ENCODE results near the gene ABCB11. TPM values are rescaled to one million over a fixed set of nuclear protein-coding genes. Genes with fewer than 3 reads are reported as not detected.

ABCB11 gene
- total RNA-seq, 4 donors from 2014 or later: 0.10 to 0.24 (median 0.12) TPM; not detected in 1

- Histone ChIP-seq H3K27me3 (no peaks in the 10 kb centered on the region), H3K27ac (no peak overlapping the region), H3K4me1 (no peaks in the 10 kb centered on the region), H3K9me3 (no peaks in the 10 kb centered on the region), H3K4me3 (no peak overlapping the region), H3K36me3 (no peaks in the 10 kb centered on the region)
- ATAC-seq (no peak), DNase-seq (no peak)
- in situ Hi-C loops (cut with MboI; ENCODE audit: low sequenced_read_pairs in 4 of 4): no loop called here
- TF ChIP-seq POLR2A (IDR thresholded peaks at IDR 0.05) (no peak), CTCF (IDR thresholded peaks at IDR 0.05 in 4 of 5, conservative IDR thresholded peaks at IDR 0.05 in 1 of 5) (peak in 1 of 5 experiments; percentile 37)
- intact Hi-C loops (cut with DNase I; ENCODE audit: low total_unique reads): no loop called here
These were observed 82.4 kb downstream of the ABCB11 start for GRCh38 chr2:168948621-168949212.

GRCh38 chr2:168945508-168945907, 85.6 kb downstream of the ABCB11 start:
- no peak for ATAC-seq
- DNase-seq: no peak
- intact Hi-C loops (cut with DNase I; ENCODE audit: low total_unique reads) (no loop called here), in situ Hi-C loops (cut with MboI; ENCODE audit: low sequenced_read_pairs in 4 of 4) (no loop called here)
- H3K27me3 ChIP-seq: no peaks in the 10 kb centered on the region
- H3K4me3 ChIP-seq: no peak overlapping the region
- no peaks in the 10 kb centered on the region for H3K36me3 ChIP-seq
- H3K27ac ChIP-seq: no peak overlapping the region
- no peak for TF ChIP-seq POLR2A (IDR thresholded peaks at IDR 0.05)
- no peak for TF ChIP-seq CTCF (IDR thresholded peaks at IDR 0.05 in 4 of 5, conservative IDR thresholded peaks at IDR 0.05 in 1 of 5)
- no peaks in the 10 kb centered on the region for H3K9me3 ChIP-seq
- H3K4me1 ChIP-seq: no peaks in the 10 kb centered on the region

- in situ Hi-C loops (cut with MboI; ENCODE audit: low sequenced_read_pairs in 4 of 4): no loop called here
- Histone ChIP-seq H3K36me3 (no peaks in the 10 kb centered on the region), H3K27ac (no peak overlapping the region), H3K4me3 (no peak overlapping the region), H3K4me1 (no peaks in the 10 kb centered on the region), H3K27me3 (no peaks in the 10 kb centered on the region), H3K9me3 (no peaks in the 10 kb centered on the region)
- no peak for ATAC-seq
- no peak for DNase-seq
- intact Hi-C loops (cut with DNase I; ENCODE audit: low total_unique reads): no loop called here
- TF ChIP-seq CTCF (IDR thresholded peaks at IDR 0.05 in 4 of 5, conservative IDR thresholded peaks at IDR 0.05 in 1 of 5) (no peak), POLR2A (IDR thresholded peaks at IDR 0.05) (no peak)
These were observed 87.1 kb downstream of the ABCB11 start for GRCh38 chr2:168944065-168944464.

GRCh38 chr2:168941297-168941696, 89.8 kb downstream of the ABCB11 start:
- DNase-seq (no peak), ATAC-seq (no peak)
- no peak for TF ChIP-seq POLR2A (IDR thresholded peaks at IDR 0.05)
- no peak for TF ChIP-seq CTCF (IDR thresholded peaks at IDR 0.05 in 4 of 5, conservative IDR thresholded peaks at IDR 0.05 in 1 of 5)
- Histone ChIP-seq H3K4me1 (no peaks in the 10 kb centered on the region), H3K27ac (no peak overlapping the region), H3K4me3 (no peak overlapping the region), H3K9me3 (no peaks in the 10 kb centered on the region), H3K36me3 (no peaks in the 10 kb centered on the region), H3K27me3 (no peaks in the 10 kb centered on the region)
- intact Hi-C loops (cut with DNase I; ENCODE audit: low total_unique reads) (no loop called here), in situ Hi-C loops (cut with MboI; ENCODE audit: low sequenced_read_pairs in 4 of 4) (no loop called here)

- no peak for TF ChIP-seq CTCF (IDR thresholded peaks at IDR 0.05 in 4 of 5, conservative IDR thresholded peaks at IDR 0.05 in 1 of 5)
- no peak for TF ChIP-seq POLR2A (IDR thresholded peaks at IDR 0.05)
- H3K27ac ChIP-seq: no peak overlapping the region
- H3K36me3 ChIP-seq: no peaks in the 10 kb centered on the region
- ATAC-seq (no peak), DNase-seq (no peak)
- H3K27me3 ChIP-seq: no peaks in the 10 kb centered on the region
- no peaks in the 10 kb centered on the region for H3K4me1 ChIP-seq
- in situ Hi-C loops (cut with MboI; ENCODE audit: low sequenced_read_pairs in 4 of 4) (no loop called here), intact Hi-C loops (cut with DNase I; ENCODE audit: low total_unique reads) (no loop called here)
- no peaks in the 10 kb centered on the region for H3K9me3 ChIP-seq
- H3K4me3 ChIP-seq: no peak overlapping the region
These were observed 91.2 kb downstream of the ABCB11 start for GRCh38 chr2:168939918-168940317.

All from gastrocnemius medialis (tissue), 4 donors.